Spleen (tissue), 11 donors: Measurements from ENCODE around the gene FEM1B. TPM values are rescaled to one million over a fixed set of nuclear protein-coding genes. Genes with fewer than 3 reads are reported as not detected.

Experiments
- DNase-seq: peaks from one replicate; pipeline ENCODE4 v3.0.0-alpha.2; 2020
- H3K27ac ChIP-seq, 8 donors: fragments of 200-600 bp; sonication (generic) in 7 of 8; 1 replicate in 4 of 8; 2 replicates in 4 of 8; pipeline versions ENCODE4 v1.5.0 to v1.8.0; 2016 to 2021; ENCODE audit warnings: inconsistent platforms in 4 of 8, mild to moderate bottlenecking in 4 of 8, moderate library complexity in 1 of 8
- H3K27me3 ChIP-seq, 7 donors: fragments of 200-600 bp; sonication (generic) in 6 of 7; replicated peaks in 1 of 7; 1 replicate in 4 of 7; 2 replicates in 3 of 7; pipeline versions ENCODE4 v1.5.0 to v1.8.0; 2016 to 2021; ENCODE audit warnings: inconsistent platforms in 3 of 7, mild to moderate bottlenecking in 1 of 7
- H3K36me3 ChIP-seq, 6 donors: fragments of 200-600 bp; sonication (generic) in 5 of 6; 1 replicate in 4 of 6; 2 replicates in 2 of 6; pipeline versions ENCODE4 v1.5.0 to v1.8.0; 2016 to 2021; ENCODE audit warnings: inconsistent platforms in 2 of 6
- H3K4me1 ChIP-seq, 6 donors: fragments of 200-600 bp; sonication (generic) in 5 of 6; 1 replicate in 3 of 6; 2 replicates in 3 of 6; pipeline versions ENCODE4 v1.5.0 to v1.8.0; 2016 to 2021; ENCODE audit warnings: inconsistent platforms in 3 of 6
- H3K4me3 ChIP-seq, 8 donors: fragments of 200-600 bp; sonication (generic) in 7 of 8; 1 replicate in 4 of 8; 2 replicates in 4 of 8; pipeline versions ENCODE4 v1.5.0 to v1.8.0; 2016 to 2021; ENCODE audit warnings: inconsistent platforms in 4 of 8, mild to moderate bottlenecking in 4 of 8, moderate library complexity in 2 of 8
- H3K9me3 ChIP-seq, 8 donors: fragments of 200-600 bp; sonication (generic) in 7 of 8; 1 replicate in 4 of 8; 2 replicates in 4 of 8; pipeline versions ENCODE4 v1.5.0 to v1.8.0; 2016 to 2021; ENCODE audit warnings: inconsistent platforms in 4 of 8
- POLR2A ChIP-seq, 3 donors: fragments of 450-650 bp; IDR thresholded peaks; one replicate each; pipeline ENCODE4 v1.5.1; 2017; ENCODE audit warnings: antibody characterized with exemption in 3 of 3, mild to moderate bottlenecking in 1 of 3
- POLR2AphosphoS5 ChIP-seq, 3 donors: sonication (generic); formaldehyde crosslinking; IDR thresholded peaks; one replicate each; pipeline ENCODE4 v1.5.1; 2017; ENCODE audit warnings: antibody characterized with exemption in 3 of 3
- whole genome bisulfite sequencing, 5 donors: extraction: QIAGEN DNeasy Blood & Tissue Kit in 3 of 5; methylation state at CpG; one replicate each; pipeline versions ENCODE4 v1.1.5 to v1.1.7; 2013 to 2018; 5-methylcytosine and 5-hydroxymethylcytosine counted together
- intact Hi-C: fragments of 100-400 bp; cut with DNase I; formaldehyde crosslinking; loops from one replicate; pipeline ENCODE4 v1.15.0; 2023; ENCODE audit warnings: low total_unique reads
- polyA plus RNA-seq, 3 donors: library from polyadenylated mRNA; stranded (reverse); fragments of 200-250 nt; gene quantifications; one replicate each; pipeline ENCODE4 v1.2.1, GENCODE V29; 2013
- total RNA-seq, 7 donors: library from RNA; depleted of rRNA in 3 of 7; stranded (reverse); fragments of >200 nt in 3 of 7; fragmentation: NEBNext Ultra II Directional in 4 of 7; extraction: Animal tissue kit (Norgen Biotek cat#: 25700) in 4 of 7; gene quantifications; one replicate each; pipeline versions ENCODE4 v1.1.0 to v1.2.1, GENCODE V29; 2016 to 2021
- TF ChIP-seq, protein P1 (sequence below), 11 experiments: fragments of 200-600 bp in 7 of 11; fragments of 450-650 bp in 4 of 11; sonication (generic) in 4 of 11; IDR thresholded peaks in 8 of 11; conservative IDR thresholded peaks in 3 of 11; 1 replicate in 7 of 11; 2 replicates in 4 of 11; pipeline versions ENCODE4 v1.4.0 to v1.8.0; 2016 to 2021; ENCODE audit warnings: antibody characterized with exemption in 11 of 11, inconsistent platforms in 4 of 11, mild to moderate bottlenecking in 1 of 11
- donor health status: healthy with polysubstance abuse.
- donor health status: DM: no; HTN: no; CAD: no; lungs with moderate emphysema.
- donor health status: DM: no; HTN: no; CAD: no.
- donor health status: Bipolar disorder and iron deficiency.
- donor health status: healthy.
- donor health status: DM: no; HTN: no; CAD: no.
- donor health status: DM: yes; HTN: yes; CAD: no.

The FEM1B gene
- total and polyA plus RNA-seq, 10 donors: 6.2 to 63.5 (median 44.9) TPM

DNA sequence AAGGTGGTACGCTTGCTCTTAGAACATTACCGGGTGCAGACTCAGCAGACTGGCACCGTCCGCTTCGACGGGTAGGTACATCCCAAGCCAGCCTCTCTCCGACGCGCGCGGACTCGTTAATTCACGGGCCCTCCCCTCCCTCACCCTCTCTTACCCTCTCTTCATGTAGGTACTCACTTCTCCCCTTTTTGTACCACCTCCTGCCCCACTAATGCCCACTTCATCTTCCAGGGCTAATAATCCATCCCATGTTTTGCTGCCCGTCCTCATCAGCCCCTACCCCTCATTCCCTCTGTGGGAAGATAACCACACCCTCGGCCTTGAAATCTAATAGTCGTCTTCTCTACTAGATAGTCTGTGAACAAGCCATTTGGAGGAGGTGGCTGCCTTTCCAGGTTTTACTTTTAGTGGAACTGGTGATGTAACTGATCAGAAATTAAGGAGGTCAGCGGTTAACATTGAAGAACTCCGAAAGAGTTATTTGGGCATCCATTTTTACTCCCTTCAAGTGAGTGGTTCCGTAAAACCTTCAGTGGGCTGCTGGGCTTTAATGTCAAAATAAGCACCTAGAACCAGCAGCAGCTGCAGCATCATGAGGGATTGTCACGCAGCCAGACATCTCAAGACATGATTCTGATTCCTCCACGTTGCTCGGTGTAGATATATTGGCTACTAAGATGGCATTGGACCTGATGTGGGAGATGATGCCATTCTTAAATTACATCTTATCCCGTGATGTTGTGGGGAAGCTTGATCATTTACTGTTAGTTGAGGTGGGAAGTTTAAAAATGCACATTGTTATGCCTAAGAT is 1.3 kb downstream of the FEM1B start:
- Histone ChIP-seq H3K27ac (peak overlapping the region; percentile 94 to 99 (median 98)), H3K27me3 (no peaks in the 10 kb centered on the region), H3K36me3 (peaks cover 0 to 1% (median 0%) of the 10 kb centered on the region in 6 donors), H3K9me3 (no peaks in the 10 kb centered on the region), H3K4me1 (peaks cover 36 to 71% (median 64%) of the 10 kb centered on the region in 6 donors), H3K4me3 (peak overlapping the region; percentile 61 to 95 (median 84))
- peak; percentile 21 for DNase-seq
- intact Hi-C loops: no loop called here
- TF ChIP-seq, protein P1, sequence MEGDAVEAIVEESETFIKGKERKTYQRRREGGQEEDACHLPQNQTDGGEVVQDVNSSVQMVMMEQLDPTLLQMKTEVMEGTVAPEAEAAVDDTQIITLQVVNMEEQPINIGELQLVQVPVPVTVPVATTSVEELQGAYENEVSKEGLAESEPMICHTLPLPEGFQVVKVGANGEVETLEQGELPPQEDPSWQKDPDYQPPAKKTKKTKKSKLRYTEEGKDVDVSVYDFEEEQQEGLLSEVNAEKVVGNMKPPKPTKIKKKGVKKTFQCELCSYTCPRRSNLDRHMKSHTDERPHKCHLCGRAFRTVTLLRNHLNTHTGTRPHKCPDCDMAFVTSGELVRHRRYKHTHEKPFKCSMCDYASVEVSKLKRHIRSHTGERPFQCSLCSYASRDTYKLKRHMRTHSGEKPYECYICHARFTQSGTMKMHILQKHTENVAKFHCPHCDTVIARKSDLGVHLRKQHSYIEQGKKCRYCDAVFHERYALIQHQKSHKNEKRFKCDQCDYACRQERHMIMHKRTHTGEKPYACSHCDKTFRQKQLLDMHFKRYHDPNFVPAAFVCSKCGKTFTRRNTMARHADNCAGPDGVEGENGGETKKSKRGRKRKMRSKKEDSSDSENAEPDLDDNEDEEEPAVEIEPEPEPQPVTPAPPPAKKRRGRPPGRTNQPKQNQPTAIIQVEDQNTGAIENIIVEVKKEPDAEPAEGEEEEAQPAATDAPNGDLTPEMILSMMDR (IDR thresholded peaks at IDR 0.05 in 8 of 11, conservative IDR thresholded peaks at IDR 0.05 in 3 of 11): no peak
- TF ChIP-seq POLR2A (IDR thresholded peaks at IDR 0.05) (no peak), POLR2AphosphoS5 (IDR thresholded peaks at IDR 0.05) (no peak)
- WGBS, 5 donors: 2 to 4% (median 2%) methylated on average over 23 of the region's 23 CpGs

DNA sequence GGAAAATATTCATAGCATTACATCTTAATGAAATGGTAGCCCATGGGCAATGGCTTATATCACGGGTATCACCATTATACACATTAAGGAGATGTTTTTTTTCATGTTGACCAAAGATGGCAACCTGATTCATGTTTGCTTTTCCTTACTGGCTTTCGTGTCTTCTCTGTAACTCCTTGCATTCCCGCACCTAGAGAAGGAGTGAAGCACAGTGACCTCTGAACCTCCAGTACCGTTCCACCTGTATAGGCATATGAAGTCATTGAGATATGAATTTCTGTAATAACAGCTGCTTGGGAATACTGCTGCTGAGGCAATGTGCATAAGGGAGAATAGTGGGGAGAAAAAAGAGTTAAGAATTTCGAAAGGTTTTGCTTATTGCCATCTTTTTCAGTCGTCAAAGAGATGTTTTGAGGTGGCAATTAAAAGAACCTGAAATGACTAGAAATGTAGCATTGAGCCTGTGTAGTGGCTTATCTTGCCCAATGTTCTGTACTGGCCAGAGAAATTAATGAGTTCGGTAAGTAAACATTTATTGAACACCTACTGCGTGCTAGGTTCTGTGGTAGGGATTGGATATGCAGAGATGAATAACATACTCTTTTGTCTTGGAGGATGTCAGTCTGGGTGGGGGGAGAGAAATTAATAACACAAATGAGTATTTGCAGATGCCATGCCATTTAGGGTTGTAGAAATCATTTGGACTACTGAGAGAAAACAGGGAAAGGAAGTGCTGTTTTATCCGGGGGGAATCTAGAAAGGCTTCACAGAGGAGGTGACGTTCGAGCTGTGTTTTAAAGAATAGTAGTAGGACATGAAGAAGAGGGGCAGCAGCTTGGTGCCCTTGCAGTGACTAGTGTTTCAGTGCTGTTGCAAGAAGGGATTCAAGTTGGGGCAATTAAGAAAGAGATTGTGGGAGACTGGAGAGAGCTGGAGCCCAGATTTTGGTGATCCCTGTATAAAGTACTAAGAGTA is 2.5 kb downstream of the FEM1B start:
- TF ChIP-seq, protein P1 (IDR thresholded peaks at IDR 0.05 in 8 of 11, conservative IDR thresholded peaks at IDR 0.05 in 3 of 11): no peak
- TF ChIP-seq POLR2AphosphoS5 (IDR thresholded peaks at IDR 0.05): no peak
- TF ChIP-seq POLR2A (IDR thresholded peaks at IDR 0.05): no peak
- H3K4me3 ChIP-seq: peak overlapping the region in 6 of 8 donors; percentile 78 to 95 (median 86)
- intact Hi-C loops: no loop called here
- peak overlapping the region in 7 of 8 donors; percentile 94 to 99 (median 98) for H3K27ac ChIP-seq
- WGBS, 5 donors: 45 to 58% (median 52%) methylated on average over 11 of the region's 11 CpGs
- peaks cover 38 to 83% (median 76%) of the 10 kb centered on the region in 6 donors for H3K4me1 ChIP-seq
- H3K27me3 ChIP-seq: no peaks in the 10 kb centered on the region
- H3K36me3 ChIP-seq: peaks cover 0 to 14% (median 5%) of the 10 kb centered on the region in 6 donors
- no peaks in the 10 kb centered on the region for H3K9me3 ChIP-seq
- DNase-seq: no peak

DNA sequence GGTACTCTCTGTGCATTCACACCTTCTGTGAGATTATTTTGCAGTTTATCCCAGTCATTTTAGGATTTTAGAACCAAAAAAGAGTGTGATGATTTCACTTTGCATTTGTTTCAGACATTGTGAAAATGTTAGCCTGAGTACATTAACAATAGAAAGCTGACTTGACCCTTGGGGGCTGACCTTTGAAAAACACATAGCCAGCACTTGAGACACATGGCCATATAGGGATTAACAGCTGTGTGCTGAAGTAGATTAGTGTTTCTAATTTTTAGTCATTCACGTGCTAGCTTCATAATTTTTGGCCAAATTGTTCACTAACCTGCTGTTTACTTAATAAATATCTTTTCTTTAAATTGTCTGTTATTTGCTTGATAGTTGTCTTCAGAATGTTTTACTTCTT is 3.5 kb downstream of the FEM1B start:
- Histone ChIP-seq H3K27ac (peak overlapping the region; percentile 5 to 99 (median 78)), H3K27me3 (no peaks in the 10 kb centered on the region), H3K9me3 (no peaks in the 10 kb centered on the region), H3K4me1 (peaks cover 45 to 90% (median 85%) of the 10 kb centered on the region in 6 donors), H3K4me3 (peak overlapping the region in 4 of 8 donors; percentile 83 to 95 (median 86)), H3K36me3 (peaks cover 0 to 20% (median 7%) of the 10 kb centered on the region in 6 donors)
- no peak for DNase-seq
- 12 to 59% (median 48%) methylated on average over 1 of the region's 1 CpG for WGBS, 5 donors
- intact Hi-C loops: no loop called here
- TF ChIP-seq, protein P1 (IDR thresholded peaks at IDR 0.05 in 8 of 11, conservative IDR thresholded peaks at IDR 0.05 in 3 of 11): no peak
- TF ChIP-seq POLR2A (IDR thresholded peaks at IDR 0.05): no peak
- no peak for TF ChIP-seq POLR2AphosphoS5 (IDR thresholded peaks at IDR 0.05)
